ENCODE data around the gene ASTE1. TPM values are rescaled to one million over a fixed set of nuclear protein-coding genes. Genes with fewer than 3 reads are reported as not detected.

ASTE1 gene
- total RNA-seq, 4 donors from 2014 or later = 4.4 to 6.8 (median 5.2) TPM

- no peak for TF ChIP-seq CTCF (IDR thresholded peaks at IDR 0.05; ENCODE audit: low read depth)
Observed at GRCh38 chr3:131031660-131032059, 5.0 kb upstream of the ASTE1 start.

GRCh38 chr3:131028844-131029243 lies 2.2 kb upstream of the ASTE1 start:
- no peak for TF ChIP-seq CTCF (IDR thresholded peaks at IDR 0.05; ENCODE audit: low read depth)

GRCh38 chr3:131025539-131025938 lies 1.1 kb downstream of the ASTE1 start:
- TF ChIP-seq CTCF (IDR thresholded peaks at IDR 0.05; ENCODE audit: low read depth) = no peak

- TF ChIP-seq CTCF (IDR thresholded peaks at IDR 0.05; ENCODE audit: low read depth) = no peak
Observed at GRCh38 chr3:131020122-131020693, 6.4 kb downstream of the ASTE1 start.

GRCh38 chr3:131018970-131019369 lies 7.7 kb downstream of the ASTE1 start:
- TF ChIP-seq CTCF (IDR thresholded peaks at IDR 0.05; ENCODE audit: low read depth) = no peak

GRCh38 chr3:131009698-131010097 lies 16.9 kb downstream of the ASTE1 start:
- TF ChIP-seq CTCF (IDR thresholded peaks at IDR 0.05; ENCODE audit: low read depth) = no peak

- TF ChIP-seq CTCF (IDR thresholded peaks at IDR 0.05; ENCODE audit: low read depth) = no peak
Observed at GRCh38 chr3:131008326-131008725, 18.3 kb downstream of the ASTE1 start.

Data from subcutaneous adipose tissue (tissue), 4 donors.